ENCODE results near the gene SMARCE1. TPM values are rescaled to one million over a fixed set of nuclear protein-coding genes. Genes with fewer than 3 reads are reported as not detected.

Gene SMARCE1
- total RNA-seq, 1 donor from 2014 or later, result 89.5 TPM

DNA sequence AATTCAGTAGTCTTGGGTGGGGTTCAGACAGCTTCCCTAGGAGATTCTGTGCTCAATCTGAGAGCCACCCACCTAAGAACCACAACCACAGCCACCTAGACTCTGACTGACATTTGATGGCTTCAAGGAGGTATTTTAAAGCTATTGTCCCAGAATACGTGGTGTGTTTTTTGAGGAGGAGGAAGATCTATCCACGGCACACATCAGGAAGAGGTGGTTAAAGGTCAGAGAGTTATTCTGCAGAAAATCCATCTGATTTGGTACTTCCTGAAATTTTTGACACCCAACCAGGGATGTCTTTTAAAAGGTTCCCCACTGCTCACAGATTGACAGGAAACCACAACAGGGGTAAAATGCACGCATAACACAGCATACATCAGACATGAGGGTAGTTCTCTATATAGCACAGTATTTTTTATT lies 25.1 kb downstream of the SMARCE1 start:
- Mint-ChIP-seq H3K36me3 (ENCODE audit: low read depth, unreplicated experiment) (no peaks in the 10 kb centered on the region), H3K4me3 (ENCODE audit: unreplicated experiment) (no peak overlapping the region), H3K4me1 (ENCODE audit: low read depth, unreplicated experiment) (no peaks in the 10 kb centered on the region), H3K27me3 (ENCODE audit: low read depth, unreplicated experiment) (peaks cover 23% of the 10 kb centered on the region), H3K27ac (ENCODE audit: unreplicated experiment) (no peak overlapping the region), H3K9me3 (ENCODE audit: unreplicated experiment) (no peaks in the 10 kb centered on the region)
- TF ChIP-seq EZH2 (IDR thresholded peaks at IDR 0.05; ENCODE audit: insufficient read depth, low read length), result no peak
- TF ChIP-seq, protein P1, sequence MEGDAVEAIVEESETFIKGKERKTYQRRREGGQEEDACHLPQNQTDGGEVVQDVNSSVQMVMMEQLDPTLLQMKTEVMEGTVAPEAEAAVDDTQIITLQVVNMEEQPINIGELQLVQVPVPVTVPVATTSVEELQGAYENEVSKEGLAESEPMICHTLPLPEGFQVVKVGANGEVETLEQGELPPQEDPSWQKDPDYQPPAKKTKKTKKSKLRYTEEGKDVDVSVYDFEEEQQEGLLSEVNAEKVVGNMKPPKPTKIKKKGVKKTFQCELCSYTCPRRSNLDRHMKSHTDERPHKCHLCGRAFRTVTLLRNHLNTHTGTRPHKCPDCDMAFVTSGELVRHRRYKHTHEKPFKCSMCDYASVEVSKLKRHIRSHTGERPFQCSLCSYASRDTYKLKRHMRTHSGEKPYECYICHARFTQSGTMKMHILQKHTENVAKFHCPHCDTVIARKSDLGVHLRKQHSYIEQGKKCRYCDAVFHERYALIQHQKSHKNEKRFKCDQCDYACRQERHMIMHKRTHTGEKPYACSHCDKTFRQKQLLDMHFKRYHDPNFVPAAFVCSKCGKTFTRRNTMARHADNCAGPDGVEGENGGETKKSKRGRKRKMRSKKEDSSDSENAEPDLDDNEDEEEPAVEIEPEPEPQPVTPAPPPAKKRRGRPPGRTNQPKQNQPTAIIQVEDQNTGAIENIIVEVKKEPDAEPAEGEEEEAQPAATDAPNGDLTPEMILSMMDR (IDR thresholded peaks at IDR 0.05; ENCODE audit: insufficient read depth, low read depth, low read length), result no peak
- H4K20me1 ChIP-seq (ENCODE audit: insufficient read depth, low read length), result no peaks in the 10 kb centered on the region
- FAIRE-seq (no peak), DNase-seq (ENCODE audit: low read depth) (no peak)
- no peaks in the 10 kb centered on the region for H3K9me3 ChIP-seq (ENCODE audit: insufficient read depth, low read depth, low read length)
- H3K36me3 ChIP-seq (ENCODE audit: insufficient read depth, low read length), result peaks cover 5% of the 10 kb centered on the region
- no peak overlapping the region for H3K4me2 ChIP-seq (ENCODE audit: low read length)
- H3K4me1 ChIP-seq (ENCODE audit: insufficient read depth, low read length), result no peaks in the 10 kb centered on the region
- no peaks in the 10 kb centered on the region for H3K79me2 ChIP-seq (ENCODE audit: insufficient read depth, low read length)
- H3K27ac ChIP-seq (ENCODE audit: low read depth, low read length), result no peak overlapping the region
- H2AFZ ChIP-seq (ENCODE audit: low read depth, low read length), result no peak overlapping the region
- H3K4me3 ChIP-seq (ENCODE audit: insufficient read depth, low read depth, low read length), result no peak overlapping the region
- no peak overlapping the region for H3K9ac ChIP-seq (ENCODE audit: low read length)
- peaks cover 4% of the 10 kb centered on the region for H3K27me3 ChIP-seq (ENCODE audit: insufficient read depth, low read length)

DNA sequence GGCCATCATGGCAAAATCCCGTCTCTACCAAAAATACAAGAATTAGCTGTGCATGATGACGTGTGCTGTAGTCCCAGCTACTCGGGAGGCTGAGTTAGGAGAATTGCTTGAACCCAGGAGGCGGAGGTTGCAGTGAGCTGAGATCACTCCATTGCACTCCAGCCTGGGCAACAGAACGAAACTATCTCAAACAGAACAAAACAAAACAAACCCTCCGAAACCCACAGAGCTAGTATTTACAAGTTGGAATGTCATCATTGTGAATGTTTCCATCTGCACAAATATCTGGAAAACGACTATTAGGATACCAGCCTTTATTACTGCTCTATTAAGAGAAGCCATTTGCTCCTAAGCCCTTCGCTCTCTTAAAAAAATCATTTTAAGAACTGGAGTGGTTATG lies 26.0 kb downstream of the SMARCE1 start:
- H3K27me3 ChIP-seq (ENCODE audit: insufficient read depth, low read length), result peaks cover 10% of the 10 kb centered on the region
- TF ChIP-seq, protein P1 (IDR thresholded peaks at IDR 0.05; ENCODE audit: insufficient read depth, low read depth, low read length), result no peak
- no peak for TF ChIP-seq EZH2 (IDR thresholded peaks at IDR 0.05; ENCODE audit: insufficient read depth, low read length)
- peaks cover 2% of the 10 kb centered on the region for H3K36me3 ChIP-seq (ENCODE audit: insufficient read depth, low read length)
- peaks cover 4% of the 10 kb centered on the region for H3K9me3 Mint-ChIP-seq (ENCODE audit: unreplicated experiment)
- H3K79me2 ChIP-seq (ENCODE audit: insufficient read depth, low read length), result no peaks in the 10 kb centered on the region
- FAIRE-seq (no peak), DNase-seq (ENCODE audit: low read depth) (no peak)
- H3K27ac ChIP-seq (ENCODE audit: low read depth, low read length), result no peak overlapping the region
- no peak overlapping the region for H3K4me3 ChIP-seq (ENCODE audit: insufficient read depth, low read depth, low read length)
- no peaks in the 10 kb centered on the region for H3K36me3 Mint-ChIP-seq (ENCODE audit: low read depth, unreplicated experiment)
- H3K4me1 ChIP-seq (ENCODE audit: insufficient read depth, low read length), result no peaks in the 10 kb centered on the region
- H3K4me2 ChIP-seq (ENCODE audit: low read length), result no peak overlapping the region
- peaks cover 32% of the 10 kb centered on the region for H3K27me3 Mint-ChIP-seq (ENCODE audit: low read depth, unreplicated experiment)
- no peaks in the 10 kb centered on the region for H4K20me1 ChIP-seq (ENCODE audit: insufficient read depth, low read length)
- H3K27ac Mint-ChIP-seq (ENCODE audit: unreplicated experiment), result no peak overlapping the region
- no peak overlapping the region for H2AFZ ChIP-seq (ENCODE audit: low read depth, low read length)
- no peak overlapping the region for H3K9ac ChIP-seq (ENCODE audit: low read length)
- no peak overlapping the region for H3K4me3 Mint-ChIP-seq (ENCODE audit: unreplicated experiment)
- H3K9me3 ChIP-seq (ENCODE audit: insufficient read depth, low read depth, low read length), result no peaks in the 10 kb centered on the region
- H3K4me1 Mint-ChIP-seq (ENCODE audit: low read depth, unreplicated experiment), result no peaks in the 10 kb centered on the region

DNA sequence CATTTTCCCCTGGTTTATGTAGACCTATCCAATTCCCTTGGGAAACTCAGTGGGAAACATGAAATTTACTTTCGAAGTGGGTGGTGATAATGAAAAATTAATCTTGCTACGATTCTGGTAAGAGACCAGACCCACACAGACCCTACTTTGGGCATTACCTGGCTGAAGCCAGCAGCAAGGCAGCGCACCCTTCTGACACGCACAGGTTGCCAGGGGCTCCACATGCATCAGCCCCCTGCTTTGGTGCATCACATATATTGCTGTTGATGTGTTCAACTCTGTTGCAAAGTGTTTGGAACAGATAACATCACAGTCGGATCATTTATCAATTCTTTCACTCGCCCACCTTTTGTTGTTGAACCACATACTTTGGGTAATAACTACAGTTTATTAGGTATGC lies 26.6 kb downstream of the SMARCE1 start:
- Histone ChIP-seq H2AFZ (ENCODE audit: low read depth, low read length) (no peak overlapping the region), H3K4me1 (ENCODE audit: insufficient read depth, low read length) (no peaks in the 10 kb centered on the region), H3K9ac (ENCODE audit: low read length) (no peak overlapping the region), H3K4me3 (ENCODE audit: insufficient read depth, low read depth, low read length) (no peak overlapping the region), H3K36me3 (ENCODE audit: insufficient read depth, low read length) (peaks cover 2% of the 10 kb centered on the region), H3K27ac (ENCODE audit: low read depth, low read length) (no peak overlapping the region), H4K20me1 (ENCODE audit: insufficient read depth, low read length) (no peaks in the 10 kb centered on the region), H3K27me3 (ENCODE audit: insufficient read depth, low read length) (peaks cover 10% of the 10 kb centered on the region), H3K79me2 (ENCODE audit: insufficient read depth, low read length) (no peaks in the 10 kb centered on the region), H3K9me3 (ENCODE audit: insufficient read depth, low read depth, low read length) (no peaks in the 10 kb centered on the region), H3K4me2 (ENCODE audit: low read length) (no peak overlapping the region)
- DNase-seq (ENCODE audit: low read depth) (no peak), FAIRE-seq (no peak)
- Mint-ChIP-seq H3K36me3 (ENCODE audit: low read depth, unreplicated experiment) (no peaks in the 10 kb centered on the region), H3K9me3 (ENCODE audit: unreplicated experiment) (peaks cover 4% of the 10 kb centered on the region), H3K27me3 (ENCODE audit: low read depth, unreplicated experiment) (peaks cover 38% of the 10 kb centered on the region), H3K27ac (ENCODE audit: unreplicated experiment) (no peak overlapping the region), H3K4me3 (ENCODE audit: unreplicated experiment) (no peak overlapping the region), H3K4me1 (ENCODE audit: low read depth, unreplicated experiment) (no peaks in the 10 kb centered on the region)
- TF ChIP-seq, protein P1 (IDR thresholded peaks at IDR 0.05; ENCODE audit: insufficient read depth, low read depth, low read length), result no peak
- TF ChIP-seq EZH2 (IDR thresholded peaks at IDR 0.05; ENCODE audit: insufficient read depth, low read length), result no peak
